WTC11 (cell line): ENCODE measurements around the gene CACNA1C. TPM values are rescaled to one million over a fixed set of nuclear protein-coding genes. Genes with fewer than 3 reads are reported as not detected.

Experiments used
- ATAC-seq: fragments of 200-7000 bp; cut with Tn5 transposase; 2 replicates; pipeline ENCODE4 v1.10.0; 2021; ENCODE audit warnings: mild to moderate bottlenecking, moderate library complexity
- CTCF ChIA-PET: fragments of 300-600 bp; sonication (Branson Sonifier 250); formaldehyde crosslinking; loops from one replicate; lab custom pipeline; 2021; ENCODE audit warnings: antibody characterized with exemption; lab: Charles Lee
- POLR2A ChIA-PET: fragments of 350-600 bp; sonication (Branson Sonifier 250); formaldehyde crosslinking; loops from one replicate; lab custom pipeline; 2021; ENCODE audit warnings: antibody characterized with exemption; lab: Charles Lee
- DNase-seq: peaks from one replicate; pipeline ENCODE4 v3.0.0; 2021; ENCODE audit warnings: low spot score
- H3K27ac Mint-ChIP-seq: 2 replicates; pipeline ENCODE4 v1.8.0; 2021; ENCODE audit warnings: mixed read lengths
- H3K27me3 Mint-ChIP-seq: 2 replicates; pipeline ENCODE4 v1.8.0; 2021; ENCODE audit warnings: low read depth, mild to moderate bottlenecking, moderate library complexity, mixed read lengths
- H3K36me3 Mint-ChIP-seq: 2 replicates; pipeline ENCODE4 v1.8.0; 2021; ENCODE audit warnings: mixed read lengths
- H3K4me1 Mint-ChIP-seq: 2 replicates; pipeline ENCODE4 v1.8.0; 2022; ENCODE audit warnings: mixed read lengths
- H3K4me3 Mint-ChIP-seq: 2 replicates; pipeline ENCODE4 v1.8.0; 2021; ENCODE audit warnings: mild to moderate bottlenecking, moderate library complexity, mixed read lengths
- H3K9me3 Mint-ChIP-seq: 2 replicates; pipeline ENCODE4 v1.8.0; 2021; ENCODE audit warnings: mixed read lengths
- FOXP1 ChIP-seq: sonication (generic); formaldehyde crosslinking; IDR thresholded peaks from 2 replicates; pipeline ENCODE4 v1.8.0; 2022; ENCODE audit warnings: missing genetic modification reagents, mild to moderate bottlenecking, moderate library complexity, borderline replicate concordance
- GRHL2 ChIP-seq: fragments of 250-450 bp; sonication (Bioruptor Pico); IDR thresholded peaks from 2 replicates; pipeline ENCODE4 v1.8.0; 2022; ENCODE audit warnings: mild to moderate bottlenecking, moderate library complexity; ENCODE audit not compliant: insufficient replicate concordance, severe bottlenecking
- MXD4 ChIP-seq: fragments of 250-450 bp; sonication (Bioruptor Pico); IDR thresholded peaks from 2 replicates; pipeline ENCODE4 v1.8.0; 2021; ENCODE audit warnings: mild to moderate bottlenecking, moderate library complexity, borderline replicate concordance
- MYBL2 ChIP-seq: sonication (generic); formaldehyde crosslinking; IDR thresholded peaks from 2 replicates; pipeline ENCODE4 v1.8.1; 2023; ENCODE audit warnings: mild to moderate bottlenecking, moderate library complexity, missing genetic modification reagents
- PREB ChIP-seq: sonication (generic); formaldehyde crosslinking; IDR thresholded peaks from 2 replicates; pipeline ENCODE4 v1.8.1; 2022; ENCODE audit warnings: mild to moderate bottlenecking, missing genetic modification reagents, moderate library complexity, borderline replicate concordance
- PRRX2 ChIP-seq: fragments of 250-450 bp; sonication (Bioruptor Pico); IDR thresholded peaks from 2 replicates; pipeline ENCODE4 v1.8.0; 2021; ENCODE audit warnings: mild to moderate bottlenecking
- SMAD4 ChIP-seq: sonication (generic); formaldehyde crosslinking; IDR thresholded peaks from 2 replicates; pipeline ENCODE4 v1.8.0; 2022; ENCODE audit warnings: mild to moderate bottlenecking, missing genetic modification reagents
- TEAD1 ChIP-seq: sonication (generic); formaldehyde crosslinking; IDR thresholded peaks from 2 replicates; pipeline ENCODE4 v1.8.0; 2022; ENCODE audit warnings: mild to moderate bottlenecking, missing genetic modification reagents
- ZNF138 ChIP-seq: sonication (generic); formaldehyde crosslinking; conservative IDR thresholded peaks from 2 replicates; pipeline ENCODE4 v1.8.1; 2022; ENCODE audit warnings: mild to moderate bottlenecking, moderate library complexity, missing genetic modification reagents
- ZNF263 ChIP-seq: sonication (generic); formaldehyde crosslinking; IDR thresholded peaks from 2 replicates; pipeline ENCODE4 v1.8.1; 2022; ENCODE audit warnings: low read depth, mild to moderate bottlenecking, moderate library complexity, missing genetic modification reagents
- ZNF512 ChIP-seq: sonication (generic); formaldehyde crosslinking; IDR thresholded peaks from 2 replicates; pipeline ENCODE4 v1.8.1; 2022; ENCODE audit warnings: missing genetic modification reagents, borderline replicate concordance
- ZNF532 ChIP-seq: fragments of 250-450 bp; sonication (Bioruptor Pico); IDR thresholded peaks from 2 replicates; pipeline ENCODE4 v1.9.0; 2021; ENCODE audit warnings: mild to moderate bottlenecking, borderline replicate concordance
- ZSCAN18 ChIP-seq: fragments of 250-450 bp; sonication (Bioruptor Pico); IDR thresholded peaks from 2 replicates; pipeline ENCODE4 v2.1.2; 2022; ENCODE audit warnings: mild to moderate bottlenecking, moderate library complexity
- total RNA-seq: library from RNA; stranded (reverse); gene quantifications from 3 replicates; pipeline ENCODE4 v1.2.3, GENCODE V29; 2021
- TF ChIP-seq, protein P1 (sequence below): sonication (generic); formaldehyde crosslinking; IDR thresholded peaks from 2 replicates; pipeline ENCODE4 v1.8.1; 2023; ENCODE audit warnings: mild to moderate bottlenecking, missing genetic modification reagents, moderate library complexity
- TF ChIP-seq, protein P2 (sequence below): fragments of 200-600 bp; IDR thresholded peaks from 2 replicates; pipeline ENCODE4 v1.8.0; 2022; ENCODE audit warnings: antibody characterized with exemption
- TF ChIP-seq, protein P3 (sequence below): sonication (generic); formaldehyde crosslinking; IDR thresholded peaks from 2 replicates; pipeline ENCODE4 v1.8.0; 2022; ENCODE audit warnings: mild to moderate bottlenecking, missing genetic modification reagents
- TF ChIP-seq, protein P4 (sequence below): sonication (generic); formaldehyde crosslinking; IDR thresholded peaks from 2 replicates; pipeline ENCODE4 v1.8.1; 2023; ENCODE audit warnings: mild to moderate bottlenecking, moderate library complexity, missing genetic modification reagents

CACNA1C gene
- total RNA-seq, 1 experiment from 2014 or later: 1.7 TPM

DNA sequence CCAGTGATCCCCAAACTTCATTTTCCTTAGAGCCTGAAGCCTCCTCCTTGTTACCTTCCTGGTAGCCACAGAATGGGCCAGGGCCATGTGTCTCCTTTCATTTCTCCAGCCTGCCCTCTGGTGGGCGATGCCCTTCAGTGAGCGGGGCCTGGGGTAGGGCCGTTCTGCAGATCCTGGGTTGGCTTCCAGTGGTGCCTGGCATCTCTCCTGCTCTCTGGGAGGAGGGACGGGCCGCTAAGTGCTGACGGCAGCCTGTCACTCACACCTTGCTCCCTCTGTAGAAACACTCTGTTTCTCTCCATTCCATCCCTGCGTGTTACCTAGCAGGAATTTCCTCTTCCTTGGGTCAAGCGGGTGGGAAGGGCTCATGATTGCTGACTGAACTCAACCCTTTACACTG, 232.1 kb downstream of the CACNA1C start (continued):
- 0 out of 2 replicates have a peak, but pooled peaks have one; percentile 32 for TF ChIP-seq TEAD1 (CRISPR knock-in tag)

DNA sequence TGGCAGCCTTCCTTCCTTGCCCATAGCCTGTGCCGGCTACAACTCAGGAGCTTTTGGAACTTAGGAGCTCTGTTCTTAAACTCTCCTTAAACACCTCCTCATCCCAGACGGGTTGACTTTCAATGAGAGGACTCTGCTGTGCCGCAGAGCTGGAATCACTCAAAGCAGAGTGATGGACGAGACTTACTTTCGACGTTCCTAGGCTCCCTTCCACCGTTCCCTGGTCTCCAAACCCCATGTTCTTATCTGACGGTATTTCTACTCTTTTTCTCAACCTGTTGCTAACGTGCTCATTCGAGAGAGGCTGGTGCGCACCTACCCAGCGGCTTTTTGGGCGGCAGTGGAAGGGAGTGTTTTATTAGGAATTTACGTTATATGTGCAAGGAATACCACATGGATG, 232.7 kb downstream of the CACNA1C start:
- TF ChIP-seq, protein P1, sequence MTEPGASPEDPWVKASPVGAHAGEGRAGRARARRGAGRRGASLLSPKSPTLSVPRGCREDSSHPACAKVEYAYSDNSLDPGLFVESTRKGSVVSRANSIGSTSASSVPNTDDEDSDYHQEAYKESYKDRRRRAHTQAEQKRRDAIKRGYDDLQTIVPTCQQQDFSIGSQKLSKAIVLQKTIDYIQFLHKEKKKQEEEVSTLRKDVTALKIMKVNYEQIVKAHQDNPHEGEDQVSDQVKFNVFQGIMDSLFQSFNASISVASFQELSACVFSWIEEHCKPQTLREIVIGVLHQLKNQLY (CRISPR knock-in tag): no peak
- TF ChIP-seq MXD4: no peak
- TF ChIP-seq, protein P2, sequence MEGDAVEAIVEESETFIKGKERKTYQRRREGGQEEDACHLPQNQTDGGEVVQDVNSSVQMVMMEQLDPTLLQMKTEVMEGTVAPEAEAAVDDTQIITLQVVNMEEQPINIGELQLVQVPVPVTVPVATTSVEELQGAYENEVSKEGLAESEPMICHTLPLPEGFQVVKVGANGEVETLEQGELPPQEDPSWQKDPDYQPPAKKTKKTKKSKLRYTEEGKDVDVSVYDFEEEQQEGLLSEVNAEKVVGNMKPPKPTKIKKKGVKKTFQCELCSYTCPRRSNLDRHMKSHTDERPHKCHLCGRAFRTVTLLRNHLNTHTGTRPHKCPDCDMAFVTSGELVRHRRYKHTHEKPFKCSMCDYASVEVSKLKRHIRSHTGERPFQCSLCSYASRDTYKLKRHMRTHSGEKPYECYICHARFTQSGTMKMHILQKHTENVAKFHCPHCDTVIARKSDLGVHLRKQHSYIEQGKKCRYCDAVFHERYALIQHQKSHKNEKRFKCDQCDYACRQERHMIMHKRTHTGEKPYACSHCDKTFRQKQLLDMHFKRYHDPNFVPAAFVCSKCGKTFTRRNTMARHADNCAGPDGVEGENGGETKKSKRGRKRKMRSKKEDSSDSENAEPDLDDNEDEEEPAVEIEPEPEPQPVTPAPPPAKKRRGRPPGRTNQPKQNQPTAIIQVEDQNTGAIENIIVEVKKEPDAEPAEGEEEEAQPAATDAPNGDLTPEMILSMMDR: no peak
- TF ChIP-seq PREB (CRISPR knock-in tag): no peak
- no peak for TF ChIP-seq ZNF532
- no peak for TF ChIP-seq ZNF263
- no peak for TF ChIP-seq SMAD4 (CRISPR knock-in tag)
- no peak for TF ChIP-seq ZSCAN18
- TF ChIP-seq PRRX2: no peak
- TF ChIP-seq, protein P3, sequence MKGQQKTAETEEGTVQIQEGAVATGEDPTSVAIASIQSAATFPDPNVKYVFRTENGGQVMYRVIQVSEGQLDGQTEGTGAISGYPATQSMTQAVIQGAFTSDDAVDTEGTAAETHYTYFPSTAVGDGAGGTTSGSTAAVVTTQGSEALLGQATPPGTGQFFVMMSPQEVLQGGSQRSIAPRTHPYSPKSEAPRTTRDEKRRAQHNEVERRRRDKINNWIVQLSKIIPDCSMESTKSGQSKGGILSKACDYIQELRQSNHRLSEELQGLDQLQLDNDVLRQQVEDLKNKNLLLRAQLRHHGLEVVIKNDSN (CRISPR knock-in tag): no peak
- no peak for TF ChIP-seq ZNF512
- TF ChIP-seq GRHL2: no peak
- TF ChIP-seq MYBL2 (CRISPR knock-in tag): no peak
- TF ChIP-seq ZNF138 (CRISPR knock-in tag): no peak
- TF ChIP-seq, protein P4, sequence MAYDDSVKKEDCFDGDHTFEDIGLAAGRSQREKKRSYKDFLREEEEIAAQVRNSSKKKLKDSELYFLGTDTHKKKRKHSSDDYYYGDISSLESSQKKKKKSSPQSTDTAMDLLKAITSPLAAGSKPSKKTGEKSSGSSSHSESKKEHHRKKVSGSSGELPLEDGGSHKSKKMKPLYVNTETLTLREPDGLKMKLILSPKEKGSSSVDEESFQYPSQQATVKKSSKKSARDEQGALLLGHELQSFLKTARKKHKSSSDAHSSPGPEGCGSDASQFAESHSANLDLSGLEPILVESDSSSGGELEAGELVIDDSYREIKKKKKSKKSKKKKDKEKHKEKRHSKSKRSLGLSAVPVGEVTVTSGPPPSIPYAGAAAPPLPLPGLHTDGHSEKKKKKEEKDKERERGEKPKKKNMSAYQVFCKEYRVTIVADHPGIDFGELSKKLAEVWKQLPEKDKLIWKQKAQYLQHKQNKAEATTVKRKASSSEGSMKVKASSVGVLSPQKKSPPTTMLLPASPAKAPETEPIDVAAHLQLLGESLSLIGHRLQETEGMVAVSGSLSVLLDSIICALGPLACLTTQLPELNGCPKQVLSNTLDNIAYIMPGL (CRISPR knock-in tag): no peak
- no peak for TF ChIP-seq FOXP1
- ChIA-PET CTCF (interaction anchor here (0.6 to 12.7 kb wide), 2 partner anchors 228 to 275 kb away, joined by 5 to 169 read pairs; no protein-coding TSS in a partner anchor), POLR2A (no interaction called here)
- Mint-ChIP-seq H3K36me3 (no peaks in the 10 kb centered on the region), H3K9me3 (peaks cover 10% of the 10 kb centered on the region; the same call in 1 of the 2 replicates), H3K27ac (no peak overlapping the region), H3K4me1 (peaks cover 76% of the 10 kb centered on the region), H3K4me3 (no peak overlapping the region), H3K27me3 (peaks cover 3% of the 10 kb centered on the region; the same call in 1 of the 2 replicates)
- DNase-seq (no peak), ATAC-seq (no peak)
